ENCODE results near the gene HOXA7.

HOXA7 gene

DNA sequence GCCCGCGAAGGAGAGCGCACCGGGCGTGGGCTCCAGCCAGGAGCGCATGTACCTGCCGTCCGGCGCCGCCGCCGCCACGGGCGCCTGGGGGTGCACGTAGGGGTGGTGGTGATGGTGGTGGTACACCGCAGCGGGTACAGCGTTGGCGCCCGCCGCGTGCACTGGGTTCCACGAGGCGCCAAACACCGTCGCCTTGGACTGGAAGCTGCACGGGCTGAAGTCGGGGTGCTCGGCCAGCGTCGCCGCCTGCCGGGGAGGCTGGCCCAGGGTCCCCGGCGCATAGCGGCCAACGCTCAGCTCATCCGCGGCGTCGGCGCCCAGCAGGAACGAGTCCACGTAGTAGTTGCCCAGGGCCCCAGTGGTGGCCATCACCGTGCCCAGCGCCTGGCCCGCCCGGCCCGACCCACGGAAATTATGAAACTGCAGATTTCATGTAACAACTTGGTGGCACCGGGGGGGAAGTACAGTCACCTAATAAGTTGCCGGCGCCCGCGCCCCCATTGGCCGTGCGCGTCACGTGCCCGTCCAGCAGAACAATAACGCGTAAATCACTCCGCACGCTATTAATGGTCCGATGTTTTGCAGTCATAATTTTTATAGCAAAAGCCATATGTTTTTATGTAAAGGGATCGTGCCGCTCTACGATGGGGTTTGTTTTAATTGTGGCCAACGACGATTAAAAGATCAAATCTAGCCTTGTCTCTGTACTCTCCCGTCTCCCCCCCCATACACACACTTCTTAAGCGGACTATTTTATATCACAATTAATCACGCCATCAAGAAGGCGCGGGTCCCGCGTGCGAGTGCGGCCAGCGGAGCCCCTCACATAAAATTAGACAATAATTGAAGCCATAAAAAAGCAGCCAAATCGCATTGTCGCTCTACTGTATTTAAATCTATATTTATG lies 8.9 kb upstream of the HOXA7 start, which contains the start of gene HOXA9 (continued):
- TF ChIP-seq, protein P1, sequence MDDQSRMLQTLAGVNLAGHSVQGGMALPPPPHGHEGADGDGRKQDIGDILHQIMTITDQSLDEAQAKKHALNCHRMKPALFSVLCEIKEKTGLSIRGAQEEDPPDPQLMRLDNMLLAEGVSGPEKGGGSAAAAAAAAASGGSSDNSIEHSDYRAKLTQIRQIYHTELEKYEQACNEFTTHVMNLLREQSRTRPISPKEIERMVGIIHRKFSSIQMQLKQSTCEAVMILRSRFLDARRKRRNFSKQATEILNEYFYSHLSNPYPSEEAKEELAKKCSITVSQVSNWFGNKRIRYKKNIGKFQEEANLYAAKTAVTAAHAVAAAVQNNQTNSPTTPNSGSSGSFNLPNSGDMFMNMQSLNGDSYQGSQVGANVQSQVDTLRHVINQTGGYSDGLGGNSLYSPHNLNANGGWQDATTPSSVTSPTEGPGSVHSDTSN (CRISPR knock-in tag; IDR thresholded peaks at IDR 0.05) = no peak

DNA sequence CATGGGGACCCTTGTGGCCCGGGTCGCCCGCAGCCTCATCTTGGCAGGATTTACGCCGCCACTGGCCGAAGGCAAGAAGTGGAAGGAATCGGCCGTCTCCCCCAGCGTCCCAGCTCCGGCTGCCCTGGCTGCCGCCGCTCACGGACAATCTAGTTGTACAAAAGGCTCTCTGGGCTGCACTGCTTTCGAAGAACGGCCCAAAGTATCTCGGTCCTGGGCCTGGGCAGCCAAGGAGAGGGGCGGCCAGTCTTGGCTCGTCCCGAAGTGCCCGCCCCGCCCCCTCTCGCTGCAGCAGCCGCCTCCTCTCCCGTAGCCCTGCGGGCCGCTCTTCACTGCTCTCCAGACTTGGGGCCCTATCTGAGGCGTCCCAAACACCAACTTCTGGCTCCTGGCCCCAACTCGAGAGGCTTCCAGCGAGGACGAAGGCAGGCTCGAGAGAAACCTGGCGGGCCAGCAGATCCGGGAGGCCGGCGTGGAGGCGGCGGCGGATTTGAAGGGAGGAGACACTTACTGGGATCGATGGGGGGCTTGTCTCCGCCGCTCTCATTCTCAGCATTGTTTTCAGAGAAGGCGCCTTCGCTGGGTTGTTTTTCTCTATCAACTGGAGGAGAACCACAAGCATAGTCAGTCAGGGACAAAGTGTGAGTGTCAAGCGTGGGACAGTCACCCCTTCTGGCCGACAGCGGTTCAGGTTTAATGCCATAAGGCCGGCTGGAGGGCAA lies 8.1 kb upstream of the HOXA7 start:
- Histone ChIP-seq H3K36me3 (ENCODE audit: control insufficient read depth in 2 of 2, insufficient read depth in 1 of 2, low read length in 2 of 2) (peaks cover 18 to 41% of the 10 kb centered on the region in 2 experiments), H3K4me3 (ENCODE audit: low read depth, low read length) (peak overlapping the region; percentile 76), H3K9me3 (ENCODE audit: control insufficient read depth, insufficient read depth, low read depth, low read length) (no peaks in the 10 kb centered on the region), H3K27ac (ENCODE audit: extremely low read depth, low read depth, low read length) (peak overlapping the region; percentile 100), H3K4me1 (ENCODE audit: control insufficient read depth, insufficient read depth, low read length) (peaks cover 11% of the 10 kb centered on the region)
- ChIA-PET CTCF (interaction anchor here (0.6 to 1.0 kb wide), 2 partner anchors 14 to 21 kb away, joined by 3 read pairs; no protein-coding TSS in a partner anchor), POLR2A (interaction anchor here (1.3 to 4.1 kb wide), 5 partner anchors 9 to 17 kb away, joined by 3 to 42 read pairs (median 11); partner anchors contain the start of genes HOXA10, HOXA3 and HOXA6)
- no peak for TF ChIP-seq ZNF670 (tag by site-specific recombination; IDR thresholded peaks at IDR 0.05; ENCODE audit: low read depth)
- no peak for TF ChIP-seq GLIS1 (tag by site-specific recombination; IDR thresholded peaks at IDR 0.05)
- peak; percentile 82 for TF ChIP-seq KLF9 (tag by site-specific recombination; IDR thresholded peaks at IDR 0.05; ENCODE audit: low read depth)
- TF ChIP-seq, protein P2, sequence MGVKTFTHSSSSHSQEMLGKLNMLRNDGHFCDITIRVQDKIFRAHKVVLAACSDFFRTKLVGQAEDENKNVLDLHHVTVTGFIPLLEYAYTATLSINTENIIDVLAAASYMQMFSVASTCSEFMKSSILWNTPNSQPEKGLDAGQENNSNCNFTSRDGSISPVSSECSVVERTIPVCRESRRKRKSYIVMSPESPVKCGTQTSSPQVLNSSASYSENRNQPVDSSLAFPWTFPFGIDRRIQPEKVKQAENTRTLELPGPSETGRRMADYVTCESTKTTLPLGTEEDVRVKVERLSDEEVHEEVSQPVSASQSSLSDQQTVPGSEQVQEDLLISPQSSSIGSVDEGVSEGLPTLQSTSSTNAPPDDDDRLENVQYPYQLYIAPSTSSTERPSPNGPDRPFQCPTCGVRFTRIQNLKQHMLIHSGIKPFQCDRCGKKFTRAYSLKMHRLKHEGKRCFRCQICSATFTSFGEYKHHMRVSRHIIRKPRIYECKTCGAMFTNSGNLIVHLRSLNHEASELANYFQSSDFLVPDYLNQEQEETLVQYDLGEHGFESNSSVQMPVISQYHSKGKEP (tag by site-specific recombination; IDR thresholded peaks at IDR 0.05) = no peak
- no peak for TF ChIP-seq HOXC10 (CRISPR knock-in tag; IDR thresholded peaks at IDR 0.05)
- TF ChIP-seq BCL11A (tag by site-specific recombination; IDR thresholded peaks at IDR 0.05; ENCODE audit: low read depth) = no peak
- no peak for TF ChIP-seq SETDB1 (IDR thresholded peaks at IDR 0.05; ENCODE audit: insufficient read length, low read length)
- no peak for TF ChIP-seq SCRT1 (tag by site-specific recombination; IDR thresholded peaks at IDR 0.05; ENCODE audit: borderline replicate concordance)
- TF ChIP-seq, protein P3, sequence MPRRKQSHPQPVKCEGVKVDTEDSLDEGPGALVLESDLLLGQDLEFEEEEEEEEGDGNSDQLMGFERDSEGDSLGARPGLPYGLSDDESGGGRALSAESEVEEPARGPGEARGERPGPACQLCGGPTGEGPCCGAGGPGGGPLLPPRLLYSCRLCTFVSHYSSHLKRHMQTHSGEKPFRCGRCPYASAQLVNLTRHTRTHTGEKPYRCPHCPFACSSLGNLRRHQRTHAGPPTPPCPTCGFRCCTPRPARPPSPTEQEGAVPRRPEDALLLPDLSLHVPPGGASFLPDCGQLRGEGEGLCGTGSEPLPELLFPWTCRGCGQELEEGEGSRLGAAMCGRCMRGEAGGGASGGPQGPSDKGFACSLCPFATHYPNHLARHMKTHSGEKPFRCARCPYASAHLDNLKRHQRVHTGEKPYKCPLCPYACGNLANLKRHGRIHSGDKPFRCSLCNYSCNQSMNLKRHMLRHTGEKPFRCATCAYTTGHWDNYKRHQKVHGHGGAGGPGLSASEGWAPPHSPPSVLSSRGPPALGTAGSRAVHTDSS (tag by site-specific recombination; IDR thresholded peaks at IDR 0.05) = no peak
- TF ChIP-seq ZNF16 (tag by site-specific recombination; IDR thresholded peaks at IDR 0.05; ENCODE audit: low read depth) = no peak
- peak; percentile 33; the same call in 1 of the 2 replicates for TF ChIP-seq SP2 (tag by site-specific recombination; IDR thresholded peaks at IDR 0.05)
- TF ChIP-seq, protein P4, sequence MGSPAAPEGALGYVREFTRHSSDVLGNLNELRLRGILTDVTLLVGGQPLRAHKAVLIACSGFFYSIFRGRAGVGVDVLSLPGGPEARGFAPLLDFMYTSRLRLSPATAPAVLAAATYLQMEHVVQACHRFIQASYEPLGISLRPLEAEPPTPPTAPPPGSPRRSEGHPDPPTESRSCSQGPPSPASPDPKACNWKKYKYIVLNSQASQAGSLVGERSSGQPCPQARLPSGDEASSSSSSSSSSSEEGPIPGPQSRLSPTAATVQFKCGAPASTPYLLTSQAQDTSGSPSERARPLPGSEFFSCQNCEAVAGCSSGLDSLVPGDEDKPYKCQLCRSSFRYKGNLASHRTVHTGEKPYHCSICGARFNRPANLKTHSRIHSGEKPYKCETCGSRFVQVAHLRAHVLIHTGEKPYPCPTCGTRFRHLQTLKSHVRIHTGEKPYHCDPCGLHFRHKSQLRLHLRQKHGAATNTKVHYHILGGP (tag by site-specific recombination; IDR thresholded peaks at IDR 0.05) = 0 out of 2 replicates have a peak, but pooled peaks have one; percentile 10
- no peak for TF ChIP-seq ZNF558 (tag by site-specific recombination; IDR thresholded peaks at IDR 0.05)
- TF ChIP-seq KLF1 (tag by site-specific recombination; IDR thresholded peaks at IDR 0.05) = no peak
- TF ChIP-seq HOXD13 (CRISPR knock-in tag; IDR thresholded peaks at IDR 0.05; ENCODE audit: borderline replicate concordance) = no peak
- TF ChIP-seq SP3 (tag by site-specific recombination; IDR thresholded peaks at IDR 0.05) = peak; percentile 35
- TF ChIP-seq, protein P5, sequence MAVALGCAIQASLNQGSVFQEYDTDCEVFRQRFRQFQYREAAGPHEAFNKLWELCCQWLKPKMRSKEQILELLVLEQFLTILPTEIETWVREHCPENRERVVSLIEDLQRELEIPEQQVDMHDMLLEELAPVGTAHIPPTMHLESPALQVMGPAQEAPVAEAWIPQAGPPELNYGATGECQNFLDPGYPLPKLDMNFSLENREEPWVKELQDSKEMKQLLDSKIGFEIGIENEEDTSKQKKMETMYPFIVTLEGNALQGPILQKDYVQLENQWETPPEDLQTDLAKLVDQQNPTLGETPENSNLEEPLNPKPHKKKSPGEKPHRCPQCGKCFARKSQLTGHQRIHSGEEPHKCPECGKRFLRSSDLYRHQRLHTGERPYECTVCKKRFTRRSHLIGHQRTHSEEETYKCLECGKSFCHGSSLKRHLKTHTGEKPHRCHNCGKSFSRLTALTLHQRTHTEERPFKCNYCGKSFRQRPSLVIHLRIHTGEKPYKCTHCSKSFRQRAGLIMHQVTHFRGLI (tag by site-specific recombination; IDR thresholded peaks at IDR 0.05) = no peak
- TF ChIP-seq, protein P6, sequence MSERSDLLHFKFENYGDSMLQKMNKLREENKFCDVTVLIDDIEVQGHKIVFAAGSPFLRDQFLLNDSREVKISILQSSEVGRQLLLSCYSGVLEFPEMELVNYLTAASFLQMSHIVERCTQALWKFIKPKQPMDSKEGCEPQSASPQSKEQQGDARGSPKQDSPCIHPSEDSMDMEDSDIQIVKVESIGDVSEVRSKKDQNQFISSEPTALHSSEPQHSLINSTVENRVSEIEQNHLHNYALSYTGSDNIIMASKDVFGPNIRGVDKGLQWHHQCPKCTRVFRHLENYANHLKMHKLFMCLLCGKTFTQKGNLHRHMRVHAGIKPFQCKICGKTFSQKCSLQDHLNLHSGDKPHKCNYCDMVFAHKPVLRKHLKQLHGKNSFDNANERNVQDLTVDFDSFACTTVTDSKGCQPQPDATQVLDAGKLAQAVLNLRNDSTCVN (tag by site-specific recombination; optimal IDR thresholded peaks at IDR 0.05) = no peak
- no peak for TF ChIP-seq ZNF629 (tag by site-specific recombination; IDR thresholded peaks at IDR 0.05)
- TF ChIP-seq, protein P7, sequence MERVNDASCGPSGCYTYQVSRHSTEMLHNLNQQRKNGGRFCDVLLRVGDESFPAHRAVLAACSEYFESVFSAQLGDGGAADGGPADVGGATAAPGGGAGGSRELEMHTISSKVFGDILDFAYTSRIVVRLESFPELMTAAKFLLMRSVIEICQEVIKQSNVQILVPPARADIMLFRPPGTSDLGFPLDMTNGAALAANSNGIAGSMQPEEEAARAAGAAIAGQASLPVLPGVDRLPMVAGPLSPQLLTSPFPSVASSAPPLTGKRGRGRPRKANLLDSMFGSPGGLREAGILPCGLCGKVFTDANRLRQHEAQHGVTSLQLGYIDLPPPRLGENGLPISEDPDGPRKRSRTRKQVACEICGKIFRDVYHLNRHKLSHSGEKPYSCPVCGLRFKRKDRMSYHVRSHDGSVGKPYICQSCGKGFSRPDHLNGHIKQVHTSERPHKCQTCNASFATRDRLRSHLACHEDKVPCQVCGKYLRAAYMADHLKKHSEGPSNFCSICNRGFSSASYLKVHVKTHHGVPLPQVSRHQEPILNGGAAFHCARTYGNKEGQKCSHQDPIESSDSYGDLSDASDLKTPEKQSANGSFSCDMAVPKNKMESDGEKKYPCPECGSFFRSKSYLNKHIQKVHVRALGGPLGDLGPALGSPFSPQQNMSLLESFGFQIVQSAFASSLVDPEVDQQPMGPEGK (tag by site-specific recombination; IDR thresholded peaks at IDR 0.05) = 0 out of 2 replicates have a peak, but pooled peaks have one; percentile 8
- TF ChIP-seq ZNF837 (tag by site-specific recombination; IDR thresholded peaks at IDR 0.05) = no peak
- no peak for TF ChIP-seq ZFHX2 (tag by site-specific recombination; conservative IDR thresholded peaks at IDR 0.05)
